CD4-positive, alpha-beta T cell treated with Interleukin-6 for 4 hours (primary cell): Measurements from ENCODE around the gene UTF1.

ENCODE experiments used
- DNase-seq: peaks from one replicate; pipeline ENCODE4 v3.0.0-alpha.2; 2020; ENCODE audit warnings: mixed read lengths

Gene UTF1

GRCh38 chr10:133196936-133197758 is 32.9 kb upstream of the UTF1 start:
- no peak for DNase-seq

GRCh38 chr10:133197786-133198185 is 32.2 kb upstream of the UTF1 start:
- DNase-seq, result no peak

GRCh38 chr10:133198206-133198605 is 31.8 kb upstream of the UTF1 start:
- DNase-seq, result no peak

- DNase-seq, result no peak
Measured at GRCh38 chr10:133198621-133199487, 31.2 kb upstream of the UTF1 start.

GRCh38 chr10:133199488-133199885 is 30.5 kb upstream of the UTF1 start:
- DNase-seq, result no peak

GRCh38 chr10:133199992-133200611 is 29.9 kb upstream of the UTF1 start:
- no peak for DNase-seq

GRCh38 chr10:133200621-133201031 is 29.4 kb upstream of the UTF1 start:
- DNase-seq, result no peak

- no peak for DNase-seq
Measured at GRCh38 chr10:133201151-133201947, 28.7 kb upstream of the UTF1 start.

- no peak for DNase-seq
Measured at GRCh38 chr10:133201948-133202725, 27.9 kb upstream of the UTF1 start.

GRCh38 chr10:133202778-133203651 is 27.0 kb upstream of the UTF1 start:
- DNase-seq, result no peak

GRCh38 chr10:133203652-133204195 is 26.3 kb upstream of the UTF1 start:
- no peak for DNase-seq

- DNase-seq, result no peak
Measured at GRCh38 chr10:133204226-133205015, 25.6 kb upstream of the UTF1 start.

- DNase-seq, result no peak
Measured at GRCh38 chr10:133205146-133205545, 24.9 kb upstream of the UTF1 start.

GRCh38 chr10:133206356-133207040 is 23.5 kb upstream of the UTF1 start:
- DNase-seq, result no peak

GRCh38 chr10:133207041-133207600 is 22.9 kb upstream of the UTF1 start:
- DNase-seq, result no peak

- DNase-seq, result no peak
Measured at GRCh38 chr10:133207627-133208026, 22.4 kb upstream of the UTF1 start.

- DNase-seq, result no peak
Measured at GRCh38 chr10:133208466-133208865, 21.6 kb upstream of the UTF1 start.

GRCh38 chr10:133209117-133209516 is 20.9 kb upstream of the UTF1 start:
- no peak for DNase-seq

GRCh38 chr10:133209641-133210040 is 20.4 kb upstream of the UTF1 start:
- no peak for DNase-seq
